ENCODE results near the gene ATG5. TPM values are rescaled to one million over a fixed set of nuclear protein-coding genes. Genes with fewer than 3 reads are reported as not detected.

The ATG5 gene
- total RNA-seq, 1 experiment from 2014 or later: 26.9 TPM

- BruUV-seq (replicated peaks): no TSS peak
- no peak for DNase-seq
- H3K9me3 ChIP-seq: no peaks in the 10 kb centered on the region
- intact Hi-C loops (cut with micrococcal nuclease; ENCODE audit: unreplicated experiment): no loop called here
- no peaks in the 10 kb centered on the region for H3K4me1 Mint-ChIP-seq (ENCODE audit: low read depth, unreplicated experiment)
- no peaks in the 10 kb centered on the region for H3K9me3 Mint-ChIP-seq (ENCODE audit: unreplicated experiment)
- H3K27me3 ChIP-seq (replicated peaks; ENCODE audit: control insufficient read depth, insufficient read depth, low read length): no peaks in the 10 kb centered on the region
- ChIA-PET CTCF (no interaction called here), POLR2A (no interaction called here)
- H3K4me3 Mint-ChIP-seq (ENCODE audit: unreplicated experiment): no peak overlapping the region
- TF ChIP-seq CTCF (IDR thresholded peaks at IDR 0.05; ENCODE audit: insufficient read depth in 1 of 2, low read depth in 1 of 2, low read length in 1 of 2, severe bottlenecking in 1 of 2, unreplicated experiment in 1 of 2): no peak
- no peaks in the 10 kb centered on the region for H3K4me1 ChIP-seq
- no peaks in the 10 kb centered on the region for H3K36me3 Mint-ChIP-seq (ENCODE audit: insufficient read depth, unreplicated experiment)
- no peak overlapping the region for H3K4me3 ChIP-seq (ENCODE audit: low read depth, low read length)
- no peaks in the 10 kb centered on the region for H3K27me3 Mint-ChIP-seq (ENCODE audit: insufficient read depth, unreplicated experiment)
- no peaks in the 10 kb centered on the region for H3K36me3 ChIP-seq (ENCODE audit: control insufficient read depth, insufficient read depth, low read length)
- no peak overlapping the region for H3K27ac Mint-ChIP-seq (ENCODE audit: unreplicated experiment)
These were observed 80.6 kb downstream of the ATG5 start for GRCh38 chr6:106244931-106245330.

GRCh38 chr6:106244521-106244920 lies 81.0 kb downstream of the ATG5 start:
- BruUV-seq (replicated peaks): no TSS peak

GRCh38 chr6:106243261-106243660 lies 82.3 kb downstream of the ATG5 start:
- Mint-ChIP-seq H3K36me3 (ENCODE audit: insufficient read depth, unreplicated experiment) (no peaks in the 10 kb centered on the region), H3K4me1 (ENCODE audit: low read depth, unreplicated experiment) (no peaks in the 10 kb centered on the region), H3K4me3 (ENCODE audit: unreplicated experiment) (no peak overlapping the region), H3K27me3 (ENCODE audit: insufficient read depth, unreplicated experiment) (no peaks in the 10 kb centered on the region), H3K9me3 (ENCODE audit: unreplicated experiment) (no peaks in the 10 kb centered on the region), H3K27ac (ENCODE audit: unreplicated experiment) (no peak overlapping the region)
- Histone ChIP-seq H3K4me1 (no peaks in the 10 kb centered on the region), H3K9me3 (no peaks in the 10 kb centered on the region), H3K27me3 (replicated peaks; ENCODE audit: control insufficient read depth, insufficient read depth, low read length) (no peaks in the 10 kb centered on the region), H3K36me3 (ENCODE audit: control insufficient read depth, insufficient read depth, low read length) (no peaks in the 10 kb centered on the region), H3K4me3 (ENCODE audit: low read depth, low read length) (no peak overlapping the region)
- TF ChIP-seq CTCF (IDR thresholded peaks at IDR 0.05; ENCODE audit: insufficient read depth in 1 of 2, low read depth in 1 of 2, low read length in 1 of 2, severe bottlenecking in 1 of 2, unreplicated experiment in 1 of 2): no peak
- intact Hi-C loops (cut with micrococcal nuclease; ENCODE audit: unreplicated experiment): no loop called here
- BruUV-seq (replicated peaks): no TSS peak
- ChIA-PET POLR2A (no interaction called here), CTCF (no interaction called here)
- no peak for DNase-seq

More at GRCh38 chr6:106244521-106244920, 81.0 kb downstream of the ATG5 start:
- ChIA-PET CTCF (no interaction called here), POLR2A (no interaction called here)
- no peaks in the 10 kb centered on the region for H3K27me3 ChIP-seq (replicated peaks; ENCODE audit: control insufficient read depth, insufficient read depth, low read length)
- no peak overlapping the region for H3K4me3 ChIP-seq (ENCODE audit: low read depth, low read length)
- no peaks in the 10 kb centered on the region for H3K36me3 Mint-ChIP-seq (ENCODE audit: insufficient read depth, unreplicated experiment)
- H3K9me3 ChIP-seq: no peaks in the 10 kb centered on the region
- H3K9me3 Mint-ChIP-seq (ENCODE audit: unreplicated experiment): no peaks in the 10 kb centered on the region
- H3K36me3 ChIP-seq (ENCODE audit: control insufficient read depth, insufficient read depth, low read length): no peaks in the 10 kb centered on the region
- no peak for TF ChIP-seq CTCF (IDR thresholded peaks at IDR 0.05; ENCODE audit: insufficient read depth in 1 of 2, low read depth in 1 of 2, low read length in 1 of 2, severe bottlenecking in 1 of 2, unreplicated experiment in 1 of 2)
- no peaks in the 10 kb centered on the region for H3K27me3 Mint-ChIP-seq (ENCODE audit: insufficient read depth, unreplicated experiment)
- no peak for DNase-seq
- intact Hi-C loops (cut with micrococcal nuclease; ENCODE audit: unreplicated experiment): no loop called here
- H3K27ac Mint-ChIP-seq (ENCODE audit: unreplicated experiment): no peak overlapping the region
- H3K4me1 Mint-ChIP-seq (ENCODE audit: low read depth, unreplicated experiment): no peaks in the 10 kb centered on the region
- no peak overlapping the region for H3K4me3 Mint-ChIP-seq (ENCODE audit: unreplicated experiment)
- H3K4me1 ChIP-seq: no peaks in the 10 kb centered on the region

Measured in Caco-2 (cell line).